Esophagus muscularis mucosa (tissue), 4 donors: ENCODE results near the gene ELP4. TPM values are rescaled to one million over a fixed set of nuclear protein-coding genes. Genes with fewer than 3 reads are reported as not detected.

Experiments
- DNase-seq: peaks from one replicate; pipeline ENCODE4 v3.0.0-alpha.2; 2017; ENCODE audit errors: extremely low spot score
- H3K27ac ChIP-seq, 4 donors: fragments of 200-600 bp; sonication (generic); replicated peaks in 1 of 4; 1 replicate in 3 of 4; 2 replicates in 1 of 4; pipeline ENCODE4 v1.5.1; 2016 to 2019; ENCODE audit warnings: mild to moderate bottlenecking in 1 of 4
- H3K27me3 ChIP-seq, 4 donors: fragments of 200-600 bp; sonication (generic); one replicate each; pipeline versions ENCODE4 v1.5.1 to v1.6.0; 2016 to 2019
- H3K36me3 ChIP-seq, 4 donors: fragments of 200-600 bp; sonication (generic); one replicate each; pipeline ENCODE4 v1.5.1; 2016 to 2019
- H3K4me1 ChIP-seq, 4 donors: fragments of 200-600 bp; sonication (generic); one replicate each; pipeline ENCODE4 v1.5.1; 2016 to 2019
- H3K4me3 ChIP-seq, 4 donors: fragments of 200-600 bp; sonication (generic); 1 replicate in 2 of 4; 2 replicates in 2 of 4; pipeline ENCODE4 v1.5.1; 2016 to 2019; ENCODE audit warnings: mild to moderate bottlenecking in 4 of 4, moderate library complexity in 1 of 4
- H3K9me3 ChIP-seq, 4 donors: fragments of 200-600 bp; sonication (generic); 1 replicate in 3 of 4; 2 replicates in 1 of 4; pipeline ENCODE4 v1.5.1; 2016 to 2019
- EP300 ChIP-seq: sonication (generic); formaldehyde crosslinking; IDR thresholded peaks from one replicate; pipeline ENCODE4 v1.6.1; 2017; ENCODE audit warnings: antibody characterized with exemption
- POLR2A ChIP-seq: fragments of 450-650 bp; IDR thresholded peaks from one replicate; pipeline ENCODE4 v1.6.1; 2017; ENCODE audit warnings: antibody characterized with exemption, moderate library complexity, mild to moderate bottlenecking, low read depth
- POLR2AphosphoS5 ChIP-seq, 2 donors: sonication (generic); formaldehyde crosslinking; IDR thresholded peaks; one replicate each; pipeline ENCODE4 v1.6.1; 2017; ENCODE audit warnings: antibody characterized with exemption in 2 of 2
- WGBS: methylation state at CpG from one replicate; pipeline ENCODE4 v1.1.5; 2018; 5-methylcytosine and 5-hydroxymethylcytosine counted together
- intact Hi-C: fragments of 100-400 bp; cut with DNase I; formaldehyde crosslinking; loops from one replicate; pipeline ENCODE4 v1.15.1; 2023
- total RNA-seq, 4 donors: library from RNA; depleted of rRNA; stranded (reverse); fragments of >200 nt; gene quantifications; one replicate each; pipeline versions ENCODE4 v1.1.0 to v1.2.1, GENCODE V29; 2016
- TF ChIP-seq, protein P1 (sequence below), 3 experiments: fragments of 200-600 bp in 2 of 3; fragments of 450-650 bp in 1 of 3; sonication (generic) in 2 of 3; IDR thresholded peaks; one replicate each; pipeline ENCODE4 v1.5.1; 2017 to 2019; ENCODE audit warnings: antibody characterized with exemption in 3 of 3, mild to moderate bottlenecking in 2 of 3, moderate library complexity in 1 of 3

ELP4 gene, protein sequence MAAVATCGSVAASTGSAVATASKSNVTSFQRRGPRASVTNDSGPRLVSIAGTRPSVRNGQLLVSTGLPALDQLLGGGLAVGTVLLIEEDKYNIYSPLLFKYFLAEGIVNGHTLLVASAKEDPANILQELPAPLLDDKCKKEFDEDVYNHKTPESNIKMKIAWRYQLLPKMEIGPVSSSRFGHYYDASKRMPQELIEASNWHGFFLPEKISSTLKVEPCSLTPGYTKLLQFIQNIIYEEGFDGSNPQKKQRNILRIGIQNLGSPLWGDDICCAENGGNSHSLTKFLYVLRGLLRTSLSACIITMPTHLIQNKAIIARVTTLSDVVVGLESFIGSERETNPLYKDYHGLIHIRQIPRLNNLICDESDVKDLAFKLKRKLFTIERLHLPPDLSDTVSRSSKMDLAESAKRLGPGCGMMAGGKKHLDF
- total RNA-seq: 10 to 100 TPM; 18.1 to 25.5 (median 19.2) TPM

DNA sequence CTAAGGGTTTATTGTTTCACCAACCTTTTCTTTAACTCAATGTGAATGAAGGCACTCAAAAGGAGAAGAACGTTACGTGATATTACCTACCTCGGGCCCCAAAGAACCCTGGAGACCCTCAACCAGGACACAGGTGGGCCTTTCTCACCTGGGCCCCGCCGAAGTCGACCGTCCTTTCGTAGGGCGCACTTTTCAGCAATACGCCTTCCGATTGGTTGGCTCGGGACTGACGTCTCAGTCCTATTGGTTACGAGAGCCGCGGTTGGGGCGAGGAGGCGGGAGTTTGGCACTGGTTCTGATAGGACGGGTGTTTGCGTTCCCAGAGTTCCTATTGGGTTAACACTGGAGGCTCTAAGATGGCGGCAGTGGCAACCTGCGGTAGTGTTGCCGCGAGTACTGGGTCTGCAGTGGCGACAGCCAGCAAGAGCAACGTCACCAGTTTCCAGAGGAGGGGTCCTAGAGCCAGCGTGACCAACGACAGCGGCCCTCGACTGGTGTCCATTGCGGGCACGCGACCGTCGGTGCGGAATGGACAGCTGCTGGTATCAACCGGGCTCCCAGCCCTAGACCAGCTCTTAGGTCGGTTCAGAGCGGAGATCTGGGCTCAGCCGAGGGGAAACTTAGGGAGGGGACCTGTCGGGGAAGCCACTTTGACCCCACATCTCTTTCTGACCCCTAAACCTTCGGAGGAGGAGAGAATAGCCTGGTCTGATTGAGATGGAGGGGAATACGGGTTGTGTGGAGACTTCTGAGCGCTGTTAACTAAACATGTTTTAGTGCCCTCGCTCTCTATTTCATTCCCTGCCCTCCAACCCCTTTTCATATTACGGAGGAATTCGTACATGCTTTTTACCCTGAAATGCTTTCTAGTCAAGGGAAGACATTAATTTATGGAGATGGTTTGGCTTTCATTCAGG lies at the start of gene ELP4, which contains the start of gene IMMP1L:
Gene ELP4, plus strand, starts transcription at position 339 of the 917 bp plus-strand sequence. Its CDS starts 18 bp downstream, at position 357.
Gene IMMP1L, minus strand, starts transcription at position 194 of the 917 bp plus-strand sequence. CDS start 46,346 bp downstream, outside the sequence.
- Histone ChIP-seq H3K27me3 (no peaks in the 10 kb centered on the region), H3K4me3 (peak within 1 kb of the TSS; percentile 75 to 90 (median 82)), H3K4me1 (peaks cover 13 to 25% (median 19%) of the 10 kb centered on the region in 4 donors), H3K36me3 (peaks cover 0 to 3% (median 1%) of the 10 kb centered on the region in 4 donors), H3K9me3 (no peaks in the 10 kb centered on the region), H3K27ac (peak within 1 kb of the TSS; percentile 82 to 90 (median 84))
- TF ChIP-seq, protein P1, sequence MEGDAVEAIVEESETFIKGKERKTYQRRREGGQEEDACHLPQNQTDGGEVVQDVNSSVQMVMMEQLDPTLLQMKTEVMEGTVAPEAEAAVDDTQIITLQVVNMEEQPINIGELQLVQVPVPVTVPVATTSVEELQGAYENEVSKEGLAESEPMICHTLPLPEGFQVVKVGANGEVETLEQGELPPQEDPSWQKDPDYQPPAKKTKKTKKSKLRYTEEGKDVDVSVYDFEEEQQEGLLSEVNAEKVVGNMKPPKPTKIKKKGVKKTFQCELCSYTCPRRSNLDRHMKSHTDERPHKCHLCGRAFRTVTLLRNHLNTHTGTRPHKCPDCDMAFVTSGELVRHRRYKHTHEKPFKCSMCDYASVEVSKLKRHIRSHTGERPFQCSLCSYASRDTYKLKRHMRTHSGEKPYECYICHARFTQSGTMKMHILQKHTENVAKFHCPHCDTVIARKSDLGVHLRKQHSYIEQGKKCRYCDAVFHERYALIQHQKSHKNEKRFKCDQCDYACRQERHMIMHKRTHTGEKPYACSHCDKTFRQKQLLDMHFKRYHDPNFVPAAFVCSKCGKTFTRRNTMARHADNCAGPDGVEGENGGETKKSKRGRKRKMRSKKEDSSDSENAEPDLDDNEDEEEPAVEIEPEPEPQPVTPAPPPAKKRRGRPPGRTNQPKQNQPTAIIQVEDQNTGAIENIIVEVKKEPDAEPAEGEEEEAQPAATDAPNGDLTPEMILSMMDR (IDR thresholded peaks at IDR 0.05): no peak
- TF ChIP-seq POLR2AphosphoS5 (IDR thresholded peaks at IDR 0.05): peak in 1 of 2 donors; percentile 78
- WGBS: 2% methylated on average over 35 of the region's 47 CpGs
- intact Hi-C loops: no loop called here
- DNase-seq: peak; percentile 99

DNA sequence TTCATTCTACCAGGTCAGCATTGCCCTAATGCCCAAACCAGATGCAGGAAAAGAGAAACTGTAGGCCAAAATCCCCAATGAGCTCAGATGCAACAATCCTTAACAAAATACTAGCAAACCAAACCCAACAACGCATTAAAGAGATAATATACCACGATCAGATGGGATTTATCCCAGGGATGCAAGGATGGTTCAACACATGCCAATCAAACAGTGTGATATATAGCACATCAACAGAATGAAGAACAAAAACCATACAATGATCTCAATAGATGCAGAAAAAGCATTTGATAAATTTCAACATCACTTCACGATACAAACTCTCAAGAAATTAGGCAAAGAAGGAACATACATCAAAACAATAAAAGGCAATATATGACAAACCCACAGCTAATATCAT lies 45.1 kb upstream of the ELP4 start:
- no peaks in the 10 kb centered on the region for H3K4me1 ChIP-seq
- H3K9me3 ChIP-seq: peaks cover 0 to 13% (median 5%) of the 10 kb centered on the region in 4 donors
- no peaks in the 10 kb centered on the region for H3K27me3 ChIP-seq
- no peaks in the 10 kb centered on the region for H3K36me3 ChIP-seq
- H3K4me3 ChIP-seq: no peak overlapping the region
- H3K27ac ChIP-seq: no peak overlapping the region
- no peak for DNase-seq
- no peak for TF ChIP-seq POLR2AphosphoS5 (IDR thresholded peaks at IDR 0.05)
- intact Hi-C loops: no loop called here
- 96% methylated on average over 3 of the region's 3 CpGs for WGBS

DNA sequence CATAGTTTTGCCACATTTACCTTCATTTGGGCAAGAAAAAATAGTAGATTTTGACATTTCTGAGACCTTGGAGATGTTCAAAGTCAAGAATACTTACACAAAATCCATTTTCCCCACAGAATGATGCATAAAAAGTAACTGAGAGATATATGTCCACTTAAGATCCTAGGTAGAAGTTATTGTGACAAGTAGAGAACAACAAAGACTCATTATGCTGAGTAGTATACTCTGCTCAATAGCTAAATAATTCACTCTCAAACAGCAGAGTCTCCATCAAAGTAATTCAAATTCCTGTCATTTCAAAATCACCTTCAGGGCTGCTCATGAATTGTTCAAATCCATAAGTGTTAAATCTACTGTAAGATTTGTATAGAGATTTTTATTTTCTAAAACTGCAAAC lies 35.5 kb upstream of the ELP4 start:
- Histone ChIP-seq H3K27me3 (no peaks in the 10 kb centered on the region), H3K27ac (no peak overlapping the region), H3K4me3 (no peak overlapping the region), H3K9me3 (no peaks in the 10 kb centered on the region), H3K36me3 (no peaks in the 10 kb centered on the region), H3K4me1 (no peaks in the 10 kb centered on the region)
- intact Hi-C loops: no loop called here
- TF ChIP-seq POLR2A (no peak), EP300 (no peak), POLR2AphosphoS5 (IDR thresholded peaks at IDR 0.05) (no peak)
- TF ChIP-seq, protein P1 (IDR thresholded peaks at IDR 0.05): no peak
- no peak for DNase-seq

DNA sequence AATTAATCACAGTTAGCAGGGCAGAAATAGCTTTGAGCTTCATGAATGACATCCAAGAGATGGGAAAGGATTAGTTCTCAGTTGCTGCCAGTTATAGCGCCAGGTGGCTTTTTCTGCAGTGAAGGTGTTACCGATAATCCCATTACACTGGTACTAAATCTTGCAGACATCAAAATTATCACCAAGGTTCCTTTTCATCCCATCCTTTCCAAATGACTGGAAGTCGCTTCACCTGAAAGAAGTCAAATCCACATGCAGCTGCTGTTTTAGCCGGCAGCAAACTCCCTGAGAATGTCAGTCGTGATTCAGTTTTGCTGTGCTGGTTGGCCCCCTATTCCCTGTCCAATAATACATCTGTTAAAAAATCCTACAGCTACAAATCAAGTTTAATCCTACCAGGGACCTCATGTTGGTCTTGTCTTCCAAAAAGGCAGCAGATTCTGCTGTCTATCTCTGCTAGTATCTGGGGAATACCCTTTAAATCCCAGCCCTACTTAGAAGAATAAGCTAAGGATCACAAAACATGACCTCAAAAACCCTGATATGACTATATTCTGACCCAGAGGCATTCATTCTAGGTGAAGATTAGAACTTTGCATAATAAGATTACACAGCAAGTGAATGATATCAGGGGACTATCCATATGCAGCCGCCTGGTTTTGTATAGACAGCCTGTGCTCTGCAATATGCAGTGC lies 31.9 kb upstream of the ELP4 start:
- Histone ChIP-seq H3K27ac (no peak overlapping the region), H3K36me3 (no peaks in the 10 kb centered on the region), H3K27me3 (no peaks in the 10 kb centered on the region), H3K4me1 (no peaks in the 10 kb centered on the region), H3K4me3 (no peak overlapping the region), H3K9me3 (no peaks in the 10 kb centered on the region)
- no peak for DNase-seq
- intact Hi-C loops: no loop called here
- WGBS: 94% methylated on average over 6 of the region's 6 CpGs
- TF ChIP-seq POLR2AphosphoS5 (IDR thresholded peaks at IDR 0.05): no peak
- TF ChIP-seq POLR2A: no peak
- TF ChIP-seq, protein P1 (IDR thresholded peaks at IDR 0.05): no peak
- no peak for TF ChIP-seq EP300

DNA sequence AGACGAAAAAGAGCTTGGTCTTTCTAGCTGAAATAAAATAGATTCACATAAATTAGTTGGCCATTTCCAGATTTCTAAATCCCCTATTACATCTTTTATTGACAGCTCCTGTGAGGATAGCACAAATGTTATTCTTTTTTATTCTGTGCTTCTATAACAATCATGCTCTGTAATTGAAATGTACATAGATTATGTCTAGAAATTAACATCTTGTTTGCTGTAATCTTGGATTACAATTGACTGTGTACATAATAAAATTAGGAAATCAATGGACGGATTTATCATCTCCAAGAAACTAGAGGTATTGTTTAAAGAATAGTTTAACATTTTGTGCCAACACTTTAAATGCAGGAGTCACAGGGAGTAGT lies 31.4 kb upstream of the ELP4 start:
- no peaks in the 10 kb centered on the region for H3K4me1 ChIP-seq
- no peak for DNase-seq
- intact Hi-C loops: no loop called here
- no peak overlapping the region for H3K27ac ChIP-seq
- WGBS: 91% methylated on average over 2 of the region's 2 CpGs
- no peaks in the 10 kb centered on the region for H3K9me3 ChIP-seq
- no peaks in the 10 kb centered on the region for H3K27me3 ChIP-seq
- TF ChIP-seq, protein P1 (IDR thresholded peaks at IDR 0.05): no peak
- TF ChIP-seq EP300: no peak
- TF ChIP-seq POLR2A: no peak
- no peak for TF ChIP-seq POLR2AphosphoS5 (IDR thresholded peaks at IDR 0.05)
- H3K36me3 ChIP-seq: no peaks in the 10 kb centered on the region
- no peak overlapping the region for H3K4me3 ChIP-seq
